Stimulated activated CD4-positive, alpha-beta T cell treated with anti-CD3 and anti-CD28 coated beads, Interleukin-4, amount 100 ng/mL, for 4 hours (primary cell): ENCODE data around the gene HIPK3.
"Not testable (repeated sequence)": the region's sequence is repeated elsewhere in the genome, so short reads cannot be mapped to it uniquely, and the experiment has no call there.

Experiments
- DNase-seq, 2 experiments: peaks; one replicate each; pipeline ENCODE4 v3.0.0-alpha.2; 2020

HIPK3 gene

DNA sequence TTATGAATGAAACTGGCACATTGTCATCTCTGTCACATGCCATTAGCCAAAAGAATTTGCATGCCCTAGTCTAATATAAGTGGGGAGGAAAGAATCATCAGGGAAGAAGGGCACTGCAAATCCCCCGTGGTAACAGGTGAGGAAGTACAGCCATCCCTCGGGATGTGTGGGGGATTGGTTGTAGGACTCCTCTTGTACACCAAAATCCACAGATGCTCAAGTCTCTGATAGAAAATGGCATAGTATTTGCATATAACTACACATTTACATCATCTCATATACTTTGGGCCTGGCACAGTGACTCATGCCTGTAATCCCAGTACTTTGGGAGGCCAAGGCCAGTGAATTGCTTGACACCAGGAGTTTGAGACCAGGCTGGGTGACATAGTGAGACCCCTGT lies 109.7 kb downstream of the HIPK3 start:
- DNase-seq: no peak

DNA sequence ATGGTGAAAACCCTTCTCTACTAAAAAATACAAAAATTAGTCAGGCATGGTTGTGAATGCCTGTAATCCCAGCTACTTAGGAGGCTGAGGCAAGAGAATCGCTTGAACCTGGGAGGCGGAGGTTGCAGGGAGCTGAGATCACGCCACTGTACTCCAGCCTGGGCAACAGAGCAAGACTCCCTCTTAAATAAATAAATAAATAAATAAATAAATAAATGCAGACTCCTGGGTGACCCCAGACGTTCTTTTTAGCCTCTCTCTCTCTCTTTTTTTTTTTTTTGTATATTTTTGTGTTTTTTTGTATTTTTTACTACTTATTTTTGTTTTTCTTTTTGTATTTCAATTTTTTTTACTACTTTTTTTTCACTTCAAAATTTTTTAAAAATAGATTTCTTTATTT lies 111.3 kb downstream of the HIPK3 start:
- DNase-seq: not testable (repeated sequence)

DNA sequence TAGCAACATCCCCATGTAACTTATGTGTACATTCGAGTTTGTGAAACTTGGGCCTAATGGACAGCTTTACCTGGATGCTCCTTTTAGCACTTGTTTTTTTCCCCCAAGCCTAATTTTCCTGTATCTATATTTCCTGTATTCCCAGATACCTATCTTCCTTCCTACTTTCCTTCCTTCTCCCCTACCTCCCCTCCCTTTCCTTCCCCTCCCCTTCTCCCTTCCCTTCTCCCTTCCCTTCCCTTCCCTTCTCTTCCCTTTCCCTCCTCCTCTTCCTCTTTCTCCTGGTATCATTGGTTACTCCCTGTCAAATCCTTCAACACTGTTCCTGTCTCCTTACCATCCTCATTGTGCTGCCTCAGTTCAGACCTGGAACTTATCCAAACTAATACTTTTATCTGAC lies 111.8 kb downstream of the HIPK3 start:
- DNase-seq: no peak

- DNase-seq: no peak
These were observed 116.5 kb downstream of the HIPK3 start for GRCh38 chr11:33373636-33374035.

- DNase-seq: no peak
These were observed 118.1 kb downstream of the HIPK3 start for GRCh38 chr11:33375236-33375635.

DNA sequence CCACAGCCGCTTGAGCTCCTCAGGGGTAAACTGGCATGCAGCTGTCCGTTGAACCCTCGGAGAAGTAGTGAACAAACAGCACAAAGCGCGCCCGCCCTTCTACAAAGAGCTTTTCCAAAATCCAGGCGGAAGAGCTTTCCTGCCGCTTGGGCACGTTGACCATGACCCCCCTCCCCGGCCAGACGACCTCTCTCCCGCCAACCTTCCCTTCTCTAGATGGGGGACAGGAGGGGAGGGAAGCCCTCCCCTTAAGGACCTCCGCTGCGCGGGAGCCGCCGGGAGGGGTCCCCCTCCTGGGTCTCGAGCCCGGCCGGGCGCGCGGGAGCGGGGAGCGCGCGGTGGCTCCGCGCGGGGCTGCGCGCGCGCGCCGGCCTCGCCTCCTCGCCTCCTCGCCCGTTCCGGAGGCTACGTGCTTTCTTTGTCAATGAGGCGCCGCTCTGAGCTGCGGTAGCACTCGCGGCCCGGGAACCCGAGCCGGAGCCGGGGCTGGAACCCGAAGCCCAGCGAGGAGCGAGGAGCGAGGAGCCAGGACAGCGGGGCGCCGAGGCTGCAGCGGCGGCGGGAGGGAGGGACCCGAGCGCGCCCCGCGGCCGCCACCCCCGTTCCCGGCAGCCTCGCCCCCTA lies 118.6 kb downstream of the HIPK3 start, which contains the start of gene KIAA1549L:
Gene KIAA1549L (plus strand): TSS at position 421 of the 624 bp plus-strand sequence.
- no peak for DNase-seq

GRCh38 chr11:33376331-33377310 lies 119.4 kb downstream of the HIPK3 start:
- no peak for DNase-seq

GRCh38 chr11:33377412-33378370 lies 120.5 kb downstream of the HIPK3 start:
- DNase-seq: no peak

GRCh38 chr11:33379947-33380346 lies 122.8 kb downstream of the HIPK3 start:
- DNase-seq: no peak

- DNase-seq: no peak
These were observed 126.1 kb downstream of the HIPK3 start for GRCh38 chr11:33383075-33383919.

DNA sequence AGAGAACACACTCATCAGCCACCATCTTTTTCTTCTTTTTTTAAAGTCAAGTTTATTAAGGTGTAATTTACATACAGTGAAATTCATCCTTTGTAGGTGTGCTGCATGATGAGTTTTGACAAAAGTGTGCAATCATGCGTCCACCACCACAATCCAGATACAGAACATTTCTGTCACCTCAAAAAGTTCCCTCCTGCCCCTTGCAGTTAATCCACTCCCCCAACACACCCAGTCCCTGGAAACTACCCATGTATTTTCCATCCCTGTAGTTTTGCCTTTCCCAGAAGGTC lies 126.7 kb downstream of the HIPK3 start:
- no peak for DNase-seq

DNA sequence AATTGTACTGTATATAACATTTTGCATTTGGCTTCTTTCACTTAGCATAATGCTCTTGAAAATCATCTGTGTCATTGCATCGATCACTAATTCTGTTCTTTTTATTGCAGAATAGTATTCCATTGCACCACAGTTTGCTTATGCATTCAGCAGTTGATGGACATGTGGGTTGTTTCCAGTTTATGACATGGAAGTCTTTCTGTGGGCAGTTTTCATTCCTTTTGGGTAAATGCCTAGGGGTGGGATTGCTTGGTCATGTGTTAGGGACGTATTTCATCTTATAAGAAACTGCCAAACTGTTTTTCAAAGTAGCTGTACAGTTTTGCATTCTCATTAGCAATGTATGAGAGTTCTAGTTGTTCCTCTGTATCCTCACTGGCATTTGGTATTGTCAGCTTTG lies 127.0 kb downstream of the HIPK3 start:
- no peak for DNase-seq

DNA sequence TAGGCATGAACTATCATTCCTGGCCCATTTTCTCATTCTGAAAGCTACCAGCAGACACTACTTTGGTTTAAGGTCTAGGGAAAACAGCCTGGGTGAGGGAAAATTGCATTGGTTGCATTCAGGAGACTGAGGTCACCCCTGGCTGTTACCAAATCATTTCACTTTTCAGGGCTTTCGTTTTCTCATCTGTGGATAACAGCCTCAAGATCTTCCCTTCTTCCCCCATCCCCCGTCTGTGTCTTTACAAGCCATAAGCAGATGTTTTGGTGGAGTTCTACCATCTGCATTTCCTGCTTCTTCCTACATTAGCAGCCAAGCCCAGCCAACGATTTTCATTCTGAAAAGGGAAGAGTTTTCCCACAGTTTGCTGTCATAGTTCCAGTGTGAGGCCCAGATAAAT lies 130.4 kb downstream of the HIPK3 start:
- no peak for DNase-seq

DNA sequence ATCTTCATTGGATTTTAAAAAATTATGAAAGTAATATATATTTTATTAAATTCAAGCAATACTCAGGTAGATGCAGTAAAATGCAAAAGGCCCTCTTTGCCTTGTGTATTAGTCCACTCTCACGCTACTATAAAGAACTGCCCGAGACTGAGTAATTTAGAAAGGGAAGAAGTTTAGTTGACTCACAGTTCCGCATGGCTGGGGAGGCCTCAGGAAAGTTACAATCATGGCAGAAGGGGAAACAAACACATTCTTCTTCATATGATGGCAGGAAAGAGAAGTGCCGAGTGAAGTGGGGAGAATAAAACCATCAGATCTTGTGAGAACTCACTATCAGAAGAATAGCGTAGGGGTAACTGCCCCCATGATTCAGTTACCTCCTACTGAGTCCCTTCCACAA lies 130.8 kb downstream of the HIPK3 start:
- no peak for DNase-seq

- DNase-seq: no peak
These were observed 131.8 kb downstream of the HIPK3 start for GRCh38 chr11:33388793-33389525.

- no peak for DNase-seq
These were observed 132.5 kb downstream of the HIPK3 start for GRCh38 chr11:33389635-33390034.

- no peak for DNase-seq
These were observed 134.0 kb downstream of the HIPK3 start for GRCh38 chr11:33390944-33391892.

DNA sequence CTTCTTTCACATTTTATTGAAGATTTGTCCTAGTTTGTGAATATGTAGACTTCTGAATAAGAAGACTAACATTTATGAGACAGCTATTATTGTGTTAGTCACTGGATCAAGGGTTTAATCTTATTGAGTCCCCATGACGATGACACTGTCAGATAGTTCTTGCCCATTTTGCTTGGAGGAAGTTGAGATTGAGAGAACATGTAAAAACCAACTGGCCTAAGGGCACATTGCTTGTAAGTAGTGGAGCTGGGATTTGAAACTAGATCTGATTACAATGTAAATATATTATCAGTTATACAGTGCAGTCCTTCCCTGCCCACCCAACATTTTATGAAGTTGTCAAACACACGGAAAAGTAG lies 134.7 kb downstream of the HIPK3 start:
- DNase-seq: no peak

GRCh38 chr11:33394431-33395109 lies 137.4 kb downstream of the HIPK3 start:
- no peak for DNase-seq

DNA sequence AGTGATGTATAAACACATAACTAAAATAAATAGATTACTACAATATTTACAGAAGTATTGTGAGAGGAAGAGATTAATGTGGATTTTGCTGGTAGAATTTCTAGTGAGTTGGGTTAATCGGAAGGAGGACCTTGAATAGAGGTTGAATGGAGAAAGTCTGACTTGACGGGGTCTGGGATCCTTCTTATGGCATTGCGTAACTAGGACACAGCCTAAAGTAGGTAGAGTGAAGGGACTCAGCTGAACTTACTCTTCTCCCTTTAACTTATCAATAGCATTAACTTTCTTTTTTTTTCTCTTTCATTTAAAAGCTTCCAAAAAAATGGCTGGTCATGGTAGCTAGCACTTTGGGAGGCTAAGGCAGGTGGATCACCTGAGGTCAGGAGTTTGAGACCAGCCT lies 139.2 kb downstream of the HIPK3 start:
- no peak for DNase-seq
